Measurements from ENCODE around the gene CHD5.

The CHD5 gene

GRCh38 chr1:6172549-6172948 lies 7.6 kb downstream of the CHD5 start:
- DNase-seq: no peak

- DNase-seq: peak; percentile 76
These were observed 8.5 kb downstream of the CHD5 start for GRCh38 chr1:6171548-6172124.

- DNase-seq: no peak
These were observed 9.3 kb downstream of the CHD5 start for GRCh38 chr1:6170742-6171201.

- DNase-seq: no peak
These were observed 9.9 kb downstream of the CHD5 start for GRCh38 chr1:6170116-6170741.

GRCh38 chr1:6168947-6169586 lies 11.1 kb downstream of the CHD5 start:
- no peak for DNase-seq

GRCh38 chr1:6167391-6168303 lies 12.5 kb downstream of the CHD5 start:
- no peak for DNase-seq

GRCh38 chr1:6166655-6167390 lies 13.3 kb downstream of the CHD5 start:
- DNase-seq: no peak

- no peak for DNase-seq
These were observed 13.9 kb downstream of the CHD5 start for GRCh38 chr1:6166221-6166620.

- no peak for DNase-seq
These were observed 14.6 kb downstream of the CHD5 start for GRCh38 chr1:6165441-6165985.

- no peak for DNase-seq
These were observed 15.1 kb downstream of the CHD5 start for GRCh38 chr1:6165027-6165426.

GRCh38 chr1:6163973-6164617 lies 16.0 kb downstream of the CHD5 start:
- DNase-seq: no peak

GRCh38 chr1:6163191-6163972 lies 16.7 kb downstream of the CHD5 start:
- no peak for DNase-seq

- DNase-seq: peak; percentile 91
These were observed 17.3 kb downstream of the CHD5 start for GRCh38 chr1:6162773-6163172.

GRCh38 chr1:6162341-6162740 lies 17.8 kb downstream of the CHD5 start:
- DNase-seq: no peak

GRCh38 chr1:6158181-6158580 lies 21.9 kb downstream of the CHD5 start:
- no peak for DNase-seq

GRCh38 chr1:6157528-6158174 lies 22.5 kb downstream of the CHD5 start:
- no peak for DNase-seq

- no peak for DNase-seq
These were observed 23.0 kb downstream of the CHD5 start for GRCh38 chr1:6157132-6157527.

- no peak for DNase-seq
These were observed 25.4 kb downstream of the CHD5 start for GRCh38 chr1:6154525-6155319.

GRCh38 chr1:6152882-6153281 lies 27.2 kb downstream of the CHD5 start:
- DNase-seq: no peak

- no peak for DNase-seq
These were observed 27.9 kb downstream of the CHD5 start for GRCh38 chr1:6152181-6152580.

All from NCI-H1092 treated with DMSO at 0.1 percent for 48 hours (cell line).